ENCODE measurements around the gene OPN1SW. TPM values are rescaled to one million over a fixed set of nuclear protein-coding genes. Genes with fewer than 3 reads are reported as not detected.

OPN1SW gene
- total RNA-seq, 2 donors from 2014 or later: not detected

DNA sequence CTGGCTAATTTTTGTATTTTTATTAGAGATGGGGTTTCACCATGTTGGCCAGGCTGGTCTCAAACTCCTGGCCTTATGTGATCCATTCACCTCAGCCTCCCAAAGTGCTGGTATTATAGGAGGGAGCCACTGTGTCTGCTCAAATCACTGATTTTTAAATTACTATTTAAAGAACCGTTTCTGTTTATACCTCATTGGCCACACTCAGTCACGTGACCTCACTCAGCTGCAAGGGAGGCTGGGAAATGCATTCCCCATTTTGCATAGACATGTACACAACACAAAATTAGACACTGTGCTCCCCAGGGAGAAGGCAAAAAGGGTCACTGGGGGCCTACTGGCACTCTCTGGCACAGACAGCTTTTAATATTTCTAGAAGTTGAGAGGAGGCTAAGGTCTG lies 50.1 kb downstream of the OPN1SW start:
- H3K4me1 ChIP-seq: no peaks in the 10 kb centered on the region
- no peak overlapping the region for H3K4me3 ChIP-seq
- TF ChIP-seq POLR2A (IDR thresholded peaks at IDR 0.05): no peak
- TF ChIP-seq, protein P1, sequence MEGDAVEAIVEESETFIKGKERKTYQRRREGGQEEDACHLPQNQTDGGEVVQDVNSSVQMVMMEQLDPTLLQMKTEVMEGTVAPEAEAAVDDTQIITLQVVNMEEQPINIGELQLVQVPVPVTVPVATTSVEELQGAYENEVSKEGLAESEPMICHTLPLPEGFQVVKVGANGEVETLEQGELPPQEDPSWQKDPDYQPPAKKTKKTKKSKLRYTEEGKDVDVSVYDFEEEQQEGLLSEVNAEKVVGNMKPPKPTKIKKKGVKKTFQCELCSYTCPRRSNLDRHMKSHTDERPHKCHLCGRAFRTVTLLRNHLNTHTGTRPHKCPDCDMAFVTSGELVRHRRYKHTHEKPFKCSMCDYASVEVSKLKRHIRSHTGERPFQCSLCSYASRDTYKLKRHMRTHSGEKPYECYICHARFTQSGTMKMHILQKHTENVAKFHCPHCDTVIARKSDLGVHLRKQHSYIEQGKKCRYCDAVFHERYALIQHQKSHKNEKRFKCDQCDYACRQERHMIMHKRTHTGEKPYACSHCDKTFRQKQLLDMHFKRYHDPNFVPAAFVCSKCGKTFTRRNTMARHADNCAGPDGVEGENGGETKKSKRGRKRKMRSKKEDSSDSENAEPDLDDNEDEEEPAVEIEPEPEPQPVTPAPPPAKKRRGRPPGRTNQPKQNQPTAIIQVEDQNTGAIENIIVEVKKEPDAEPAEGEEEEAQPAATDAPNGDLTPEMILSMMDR (IDR thresholded peaks at IDR 0.05): no peak
- H3K36me3 ChIP-seq (replicated peaks in 1 of 2; ENCODE audit: insufficient read depth in 1 of 2, low read depth in 2 of 2): no peaks in the 10 kb centered on the region
- H3K9me3 ChIP-seq: no peaks in the 10 kb centered on the region
- DNase-seq: no peak
- 81 to 82% methylated on average over 2 of the region's 2 CpGs for WGBS, 2 donors
- intact Hi-C loops (cut with DNase I): no loop called here
- H3K27me3 ChIP-seq: no peaks in the 10 kb centered on the region
- no peak overlapping the region for H3K27ac ChIP-seq
- ATAC-seq: no peak

DNA sequence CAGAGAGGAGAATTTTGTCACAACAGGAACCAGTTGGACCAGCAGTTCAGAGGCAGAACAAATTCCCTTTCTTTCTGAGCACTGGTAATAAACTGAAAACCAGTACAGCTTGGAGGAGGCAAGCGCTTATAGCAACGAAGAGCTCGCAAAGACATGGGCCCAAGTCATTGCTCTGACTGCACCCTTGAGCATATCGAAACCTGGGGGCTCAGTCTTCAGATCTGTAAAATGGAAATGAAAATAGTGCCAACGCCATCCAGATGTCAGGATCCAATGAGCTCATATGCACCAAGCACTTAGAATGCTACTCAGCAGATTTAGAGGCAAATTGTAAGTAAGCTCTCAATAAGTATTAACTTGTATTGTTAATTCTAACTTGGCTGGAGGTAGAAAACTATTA lies 50.9 kb downstream of the OPN1SW start:
- H3K27ac ChIP-seq: no peak overlapping the region
- ATAC-seq (no peak), DNase-seq (no peak)
- H3K9me3 ChIP-seq: no peaks in the 10 kb centered on the region
- TF ChIP-seq POLR2A (IDR thresholded peaks at IDR 0.05): no peak
- TF ChIP-seq, protein P1 (IDR thresholded peaks at IDR 0.05): no peak
- H3K27me3 ChIP-seq: no peaks in the 10 kb centered on the region
- WGBS, 2 donors: 85 to 87% methylated on average over 5 of the region's 5 CpGs
- H3K4me3 ChIP-seq: no peak overlapping the region
- H3K4me1 ChIP-seq: no peaks in the 10 kb centered on the region
- H3K36me3 ChIP-seq (replicated peaks in 1 of 2; ENCODE audit: insufficient read depth in 1 of 2, low read depth in 2 of 2): no peaks in the 10 kb centered on the region
- intact Hi-C loops (cut with DNase I): no loop called here

Small RNAs within 50 kb of the gene (small RNA-seq; reads per million reads assigned to genes)
- not detected for gene RN7SL81P

Other genes with a start within 250 kb of the OPN1SW start
- under 1 TPM; 0.33 to 0.52 TPM for gene GARIN1A, start 103.5 kb downstream of the OPN1SW start, total RNA-seq
- 10 to 100 TPM; 36.3 to 45.8 TPM for gene CALU, start 36.4 kb downstream of the OPN1SW start, total RNA-seq
- 1 to 10 TPM in 1 of 2 donors, under 1 TPM in 1; 0.99 to 3.6 TPM for gene CCDC136, start 16.2 kb upstream of the OPN1SW start, total RNA-seq
- 1 to 10 TPM; 1.8 to 4.0 TPM for gene FLNC, start 54.6 kb upstream of the OPN1SW start, total RNA-seq
- gene ATP6V1F, start 87.1 kb upstream of the OPN1SW start, total RNA-seq: 10 to 100 TPM; 36.3 to 45.8 TPM
- under 1 TPM in 1 of 2 donors, not detected in 1; 0.33 TPM for gene KCP, start 134.9 kb upstream of the OPN1SW start, total RNA-seq
- 10 to 100 TPM in 1 of 2 donors, 1 to 10 TPM in 1; 4.9 to 15.3 TPM for gene IRF5, start 162.1 kb upstream of the OPN1SW start, total RNA-seq